Dermis lymphatic vessel endothelial cell (primary cell): ENCODE results near the gene ZFAND6. TPM values are rescaled to one million over a fixed set of nuclear protein-coding genes. Genes with fewer than 3 reads are reported as not detected.

ENCODE experiments used
- total RNA-seq: library from RNA; depleted of rRNA; stranded (reverse); fragments of >200 nt; gene quantifications from 2 replicates; pipeline ENCODE4 v1.2.1, GENCODE V29; 2014

Gene ZFAND6
- 198 and 237 TPM in 2 replicates for total RNA-seq

GRCh38 chr15:80058851-80059785, at the start of gene ZFAND6:
TSS of gene ZFAND6 (plus strand) at chr15:80059676. CDS start at chr15:80120345, 60,669 bp downstream.

GRCh38 chr15:80152896-80153876, 93.7 kb downstream of the ZFAND6 start, which contains the start of gene FAH:
TSS of gene FAH (plus strand) at chr15:80152999. CDS start at chr15:80153055, 56 bp downstream.

Other genes with a start within 250 kb of the ZFAND6 start
- 15.2 and 18.3 TPM in 2 replicates for gene MTHFS, start 162.7 kb upstream of the ZFAND6 start, total RNA-seq
- 0.09 TPM in 1 of 2 replicates, not detected in the other for gene BCL2A1, start 88.5 kb upstream of the ZFAND6 start, total RNA-seq
- gene FAH, start 93.3 kb downstream of the ZFAND6 start, total RNA-seq = 3.8 and 6.0 TPM in 2 replicates
- not detected in 2 replicates for gene CTXND1, start 192.5 kb downstream of the ZFAND6 start, total RNA-seq